Left renal pelvis (tissue), 4 donors: ENCODE measurements around the gene CMIP. TPM values are rescaled to one million over a fixed set of nuclear protein-coding genes. Genes with fewer than 3 reads are reported as not detected.

Experiments
- DNase-seq, 4 donors: peaks; one replicate each; pipeline ENCODE4 v3.0.0-alpha.2; 2013; ENCODE audit warnings: low read depth in 4 of 4, low spot score in 3 of 4
- polyA plus RNA-seq, 4 donors: library from polyadenylated mRNA; unstranded; fragments of 120-200 nt; gene quantifications; one replicate each; pipeline ENCODE4 v1.2.1, GENCODE V29; 2013; ENCODE audit not compliant: insufficient read length in 4 of 4

The CMIP gene
- polyA plus RNA-seq, 4 donors, result 24.0 to 48.3 (median 42.0) TPM

DNA sequence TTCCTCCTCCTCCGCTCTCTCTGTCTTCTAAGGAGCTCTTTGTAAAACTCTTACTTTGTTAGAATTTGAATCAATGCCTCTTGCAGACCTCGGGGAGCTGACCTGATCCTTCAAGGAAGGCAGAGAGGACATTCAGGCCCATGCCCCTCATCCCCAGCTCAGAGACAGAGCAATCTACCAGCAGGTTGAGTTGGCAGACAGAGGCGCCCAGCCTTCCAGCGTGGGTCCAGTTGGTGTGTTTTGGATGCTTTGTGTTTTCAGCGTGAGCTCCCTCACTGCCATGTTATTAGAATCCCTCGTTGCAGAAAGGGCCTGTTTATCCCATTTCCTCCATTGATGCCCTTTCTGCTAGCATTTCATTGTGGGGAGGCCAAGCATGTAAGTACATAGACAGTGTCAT, 167.1 kb downstream of the CMIP start:
- DNase-seq, result no peak

- no peak for DNase-seq
These were observed 167.9 kb downstream of the CMIP start for GRCh38 chr16:81612351-81613163.

GRCh38 chr16:81614171-81614570, 169.6 kb downstream of the CMIP start:
- no peak for DNase-seq

GRCh38 chr16:81614654-81615359, 170.2 kb downstream of the CMIP start:
- no peak for DNase-seq

GRCh38 chr16:81615411-81615810, 170.8 kb downstream of the CMIP start:
- DNase-seq, result no peak

DNA sequence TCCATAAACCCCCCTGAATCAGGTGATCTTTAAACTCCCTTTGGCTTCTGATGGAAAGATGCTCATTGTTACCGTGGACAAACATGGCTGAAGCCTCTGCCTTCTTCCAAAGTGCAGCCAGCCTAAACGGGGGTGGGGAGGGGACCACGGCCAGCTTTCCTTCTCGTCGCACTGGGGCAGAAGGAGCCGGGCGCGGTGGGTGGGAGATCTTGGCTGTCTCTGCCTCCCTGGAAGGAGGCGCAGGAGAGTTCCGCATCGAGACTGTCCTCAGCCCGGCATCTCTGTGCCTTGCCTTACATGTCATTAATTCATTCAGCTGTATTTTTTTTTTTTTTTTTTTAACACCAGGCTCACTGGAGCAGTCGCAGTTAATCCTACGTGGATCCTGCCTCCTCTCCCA, 171.2 kb downstream of the CMIP start:
- DNase-seq, result no peak

DNA sequence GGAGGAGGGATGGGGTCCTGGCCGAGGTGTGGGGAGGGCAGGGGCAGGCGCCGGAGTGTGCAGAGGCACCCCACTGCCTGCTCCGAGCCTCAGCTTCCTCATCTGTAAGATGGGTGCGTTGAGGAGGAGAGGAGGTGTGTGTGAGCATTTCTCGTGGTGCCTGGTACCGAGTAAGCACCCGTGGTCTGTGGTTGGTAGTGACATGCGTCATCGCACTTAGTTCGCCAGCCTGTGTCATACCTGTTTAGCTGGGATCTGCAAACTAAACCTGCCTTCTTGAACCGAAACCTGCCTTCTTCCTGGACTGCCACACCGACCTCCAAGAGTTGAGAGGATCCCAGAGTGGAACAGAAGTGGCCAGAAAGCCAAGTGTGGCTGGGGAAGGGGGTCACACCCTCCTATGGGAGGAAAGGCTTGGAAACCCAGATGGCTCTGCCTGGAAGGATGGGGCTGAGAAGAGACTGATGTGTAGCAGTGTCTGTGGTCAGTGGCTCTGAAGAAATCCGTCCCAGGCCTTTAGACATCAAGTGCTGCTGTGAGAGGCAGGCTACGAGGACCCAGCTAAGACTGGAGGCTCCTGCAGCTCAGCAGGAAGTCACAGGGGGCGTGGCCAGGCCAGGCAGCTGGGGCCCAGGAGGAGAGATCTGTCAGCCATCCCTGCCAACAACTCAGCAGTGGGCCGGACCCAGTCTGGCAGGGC, 171.9 kb downstream of the CMIP start:
- no peak for DNase-seq

DNA sequence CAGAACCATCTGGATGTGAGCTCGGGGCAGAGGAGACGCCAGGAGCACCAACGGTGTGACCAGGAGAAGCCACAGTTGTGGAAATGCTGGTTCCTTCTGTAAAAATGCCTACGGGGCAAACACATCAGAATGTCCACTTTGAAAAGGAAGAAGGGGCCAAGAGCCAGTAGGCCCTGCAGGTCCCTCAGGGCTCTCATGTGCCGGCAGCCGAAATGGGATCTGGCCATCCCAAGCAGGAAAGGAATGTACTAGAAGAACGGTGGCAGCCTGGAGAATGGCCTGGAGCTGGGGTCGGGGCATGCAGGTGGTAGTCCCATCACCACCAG, 172.4 kb downstream of the CMIP start:
- no peak for DNase-seq

DNA sequence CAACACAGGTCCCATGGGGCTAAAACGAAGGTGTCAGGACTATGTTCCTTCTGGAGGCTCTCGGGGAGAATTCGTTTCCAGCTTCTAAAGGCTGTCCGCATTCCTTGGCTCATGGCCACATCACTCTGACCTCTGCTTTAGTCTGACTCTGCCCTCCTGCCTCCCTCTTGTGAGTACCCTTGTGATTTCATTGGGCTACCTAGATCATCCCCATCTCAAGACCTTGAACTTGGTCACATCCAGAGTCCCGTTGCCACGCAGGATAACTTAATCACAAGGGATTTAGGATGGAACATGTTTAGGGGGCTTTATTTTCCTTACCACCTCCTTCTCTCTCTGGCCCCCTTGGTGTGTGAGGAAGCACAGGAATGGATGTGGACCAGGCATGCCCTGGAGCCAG, 173.6 kb downstream of the CMIP start:
- no peak for DNase-seq

- DNase-seq, result no peak
These were observed 174.1 kb downstream of the CMIP start for GRCh38 chr16:81618661-81619060.

DNA sequence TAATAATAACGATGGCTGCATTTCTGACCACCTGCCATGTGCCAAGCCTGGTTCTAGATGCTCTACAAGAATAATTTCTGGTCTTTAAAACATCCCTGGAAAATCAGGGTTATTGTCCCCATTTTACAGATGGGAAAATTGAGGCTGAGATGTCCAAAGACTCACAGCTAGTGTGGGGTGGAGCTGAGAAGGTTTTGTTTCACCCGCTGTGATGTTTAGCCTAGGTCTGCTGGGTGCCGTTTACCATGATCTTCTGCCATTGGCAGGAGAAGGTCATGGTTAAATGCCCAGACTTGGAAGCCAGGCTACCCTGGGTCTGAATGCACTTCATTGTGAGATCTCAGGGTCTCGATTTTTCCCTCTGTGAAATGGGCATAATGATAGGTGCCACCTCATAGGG, 175.4 kb downstream of the CMIP start:
- no peak for DNase-seq

DNA sequence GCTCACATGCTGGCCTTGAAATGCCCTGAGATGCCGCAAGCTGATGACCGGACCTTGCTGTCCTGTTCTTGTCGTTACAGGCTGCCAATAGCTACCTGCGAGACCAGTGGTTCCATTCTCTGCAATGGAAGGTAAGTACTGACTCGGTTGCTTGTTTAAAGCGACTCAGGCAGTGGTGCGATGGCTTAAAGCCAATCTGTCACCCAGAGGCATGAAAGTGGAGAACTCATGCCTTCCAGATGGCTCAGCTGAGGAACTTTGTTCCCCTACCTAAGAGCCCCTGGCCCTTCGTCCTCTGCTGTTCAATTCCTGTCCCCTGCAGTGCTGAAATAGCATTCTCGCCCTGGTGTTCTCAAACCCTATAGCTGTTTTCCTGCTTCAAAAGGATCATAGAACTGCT, 176.2 kb downstream of the CMIP start:
- DNase-seq, result no peak

DNA sequence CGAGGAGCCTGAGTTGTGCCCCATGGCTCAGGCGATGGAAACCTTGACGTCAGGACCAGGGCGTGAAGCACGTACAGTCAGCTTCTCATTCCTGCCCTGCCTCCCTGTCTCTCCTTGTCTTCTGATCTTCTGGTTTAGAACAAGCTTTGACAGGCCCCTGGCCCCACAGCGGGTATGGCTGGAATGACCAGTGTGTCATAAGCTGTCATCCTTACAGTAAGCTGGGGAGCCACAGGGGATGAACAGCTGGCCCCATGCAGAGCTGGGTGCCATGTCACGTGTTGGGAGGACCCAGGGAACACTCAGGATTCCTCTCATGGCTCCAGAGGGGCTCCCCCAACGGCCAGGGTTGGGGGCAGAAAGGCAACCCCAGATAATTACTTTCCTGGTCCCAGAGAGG, 176.9 kb downstream of the CMIP start:
- no peak for DNase-seq

DNA sequence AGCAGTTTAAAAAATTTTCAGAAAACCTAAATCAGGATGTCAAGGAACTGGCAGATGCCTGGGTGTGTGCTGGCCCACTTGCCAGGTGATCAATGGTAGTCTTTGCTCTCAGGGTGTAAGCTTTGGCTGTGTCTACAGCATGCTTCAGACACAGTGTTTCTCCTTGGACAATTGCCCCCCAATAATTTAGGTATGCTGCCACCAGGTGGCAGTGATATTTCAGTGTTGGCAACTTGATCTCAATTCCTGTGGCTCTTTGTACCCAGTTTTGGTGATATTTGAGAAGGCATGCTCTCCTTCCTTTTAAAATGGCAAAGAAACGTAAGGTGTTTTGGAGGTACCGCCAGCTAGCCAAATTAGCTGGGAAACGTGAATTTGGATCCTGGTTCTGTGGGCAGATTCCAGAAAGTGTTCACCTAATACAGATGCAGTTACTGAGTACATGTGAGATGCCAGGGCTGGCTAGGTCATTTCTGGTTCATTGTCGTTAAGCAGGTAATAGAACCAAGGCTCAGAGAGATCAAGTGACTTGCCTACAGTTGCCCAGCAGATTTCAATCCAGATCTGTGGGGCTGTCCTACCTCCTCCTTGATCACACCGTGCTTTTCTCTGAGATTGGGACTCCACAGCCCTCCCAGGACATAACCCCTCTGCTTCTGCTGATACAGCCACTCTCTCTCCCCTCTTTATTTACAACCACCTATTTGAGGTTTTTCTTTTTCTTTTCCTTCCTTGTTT, 178.9 kb downstream of the CMIP start:
- no peak for DNase-seq

- DNase-seq, result no peak
These were observed 179.8 kb downstream of the CMIP start for GRCh38 chr16:81624403-81624759.

GRCh38 chr16:81624760-81625543, 180.3 kb downstream of the CMIP start:
- no peak for DNase-seq

DNA sequence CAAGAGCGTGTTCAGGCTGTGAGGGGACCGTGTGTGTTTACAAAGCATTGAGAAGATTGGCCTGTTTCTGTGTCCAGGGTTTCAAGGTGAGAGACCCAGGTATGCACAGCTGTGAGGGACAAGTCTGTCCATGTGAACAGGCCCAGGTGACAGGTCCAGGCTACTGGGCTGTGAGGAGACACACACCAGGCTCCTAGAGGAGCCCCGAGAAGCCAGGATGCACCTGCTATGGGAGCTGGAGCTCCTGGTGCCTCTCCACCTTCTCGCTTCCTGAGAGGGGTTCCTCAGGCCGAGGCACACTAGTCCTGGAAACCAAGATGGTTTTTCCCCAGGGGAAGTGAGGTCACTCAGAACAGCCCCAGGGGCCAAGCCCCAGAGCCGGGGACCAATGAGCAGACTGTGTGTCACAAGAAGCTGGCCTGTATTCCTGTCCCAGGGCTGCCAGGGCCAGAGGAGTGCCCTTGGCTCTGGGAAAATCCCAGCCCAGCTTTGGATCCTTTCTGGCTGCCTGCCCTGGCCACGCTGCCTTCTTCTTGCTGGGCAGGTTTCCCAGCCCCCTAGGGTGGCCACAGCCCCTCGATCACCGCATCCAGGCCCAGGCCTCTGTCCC, 181.0 kb downstream of the CMIP start:
- DNase-seq, result no peak

DNA sequence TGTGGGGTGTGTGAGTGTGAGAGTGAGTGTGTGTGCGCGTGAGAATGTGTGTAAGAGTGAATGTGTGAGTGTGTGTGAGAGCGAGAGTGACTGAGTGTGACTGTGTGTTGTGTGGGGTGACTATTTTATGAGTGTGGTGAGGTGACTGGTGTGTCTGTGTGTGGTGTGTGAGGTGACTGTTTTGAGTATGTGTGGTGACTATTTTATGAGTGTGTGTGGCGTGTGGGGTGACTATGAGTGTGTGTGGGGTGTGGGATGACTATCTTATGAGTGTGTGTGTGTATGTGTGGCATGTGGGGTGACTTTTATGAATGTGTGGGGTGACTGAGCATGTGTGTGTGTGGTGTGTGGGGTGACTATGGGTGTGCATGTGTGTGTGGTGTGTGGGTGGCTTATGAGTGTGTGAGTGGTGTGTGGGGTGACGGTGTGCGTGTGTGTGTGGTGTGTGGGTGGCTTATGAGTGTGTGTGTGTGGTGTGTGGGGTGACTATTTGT, 181.6 kb downstream of the CMIP start:
- no peak for DNase-seq

- no peak for DNase-seq
These were observed 182.4 kb downstream of the CMIP start for GRCh38 chr16:81627024-81627423.

GRCh38 chr16:81627729-81628244, 183.2 kb downstream of the CMIP start:
- no peak for DNase-seq
